Left forelimb (tissue), 1 donor: ENCODE measurements around the gene ANKRD65.
"Not testable (repeated sequence)": the region's sequence is repeated elsewhere in the genome, so short reads cannot be mapped to it uniquely, and the experiment has no call there.

Source experiments
- DNase-seq: peaks from one replicate; pipeline ENCODE4 v3.0.0-alpha.2; 2018; ENCODE audit warnings: low spot score

ANKRD65 gene

GRCh38 chr1:1370094-1370493 is 51.0 kb downstream of the ANKRD65 start:
- DNase-seq, result not testable (repeated sequence)
